ACC112 (cell line): Measurements from ENCODE around the gene PSORS1C1.
"Not testable (repeated sequence)": the region's sequence is repeated elsewhere in the genome, so short reads cannot be mapped to it uniquely, and the experiment has no call there.

ENCODE experiments used
- H2AFZ ChIP-seq: fragments of 200-600 bp; sonication (generic); one replicate; pipeline ENCODE4 v1.6.0; 2017; ENCODE audit warnings: antibody characterized with exemption, low read length; ENCODE audit not compliant: unreplicated experiment
- H3K27ac ChIP-seq: fragments of 200-600 bp; sonication (generic); 2 replicates; pipeline ENCODE4 v1.5.1; 2014; ENCODE audit warnings: low read depth, mild to moderate bottlenecking, antibody characterized with exemption, low read length, moderate library complexity
- H3K27me3 ChIP-seq: fragments of 200-600 bp; sonication (generic); 2 replicates; pipeline ENCODE4 v1.6.1; 2014; ENCODE audit warnings: mild to moderate bottlenecking, antibody characterized with exemption, low read length, moderate library complexity, mixed read lengths; ENCODE audit not compliant: insufficient read depth
- H3K36me3 ChIP-seq: fragments of 200-600 bp; sonication (generic); 2 replicates; pipeline ENCODE4 v1.6.1; 2016; ENCODE audit warnings: mild to moderate bottlenecking, antibody characterized with exemption, low read length, moderate library complexity, mixed read lengths; ENCODE audit not compliant: insufficient read depth
- H3K4me1 ChIP-seq: fragments of 200-600 bp; sonication (generic); one replicate; pipeline ENCODE4 v1.6.1; 2016; ENCODE audit warnings: low read length, mixed read lengths; ENCODE audit not compliant: insufficient read depth, unreplicated experiment, control insufficient read depth
- H3K4me3 ChIP-seq: fragments of 200-600 bp; sonication (generic); 2 replicates; pipeline ENCODE4 v1.5.1; 2014; ENCODE audit warnings: mild to moderate bottlenecking, low read depth, low read length
- H3K79me2 ChIP-seq: fragments of 200-600 bp; sonication (generic); one replicate; pipeline ENCODE4 v1.6.0; 2016; ENCODE audit warnings: low read length; ENCODE audit not compliant: control insufficient read depth, unreplicated experiment, insufficient read depth

Gene PSORS1C1, protein sequence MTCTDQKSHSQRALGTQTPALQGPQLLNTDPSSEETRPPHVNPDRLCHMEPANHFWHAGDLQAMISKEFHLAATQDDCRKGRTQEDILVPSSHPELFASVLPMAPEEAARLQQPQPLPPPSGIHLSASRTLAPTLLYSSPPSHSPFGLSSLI

DNA sequence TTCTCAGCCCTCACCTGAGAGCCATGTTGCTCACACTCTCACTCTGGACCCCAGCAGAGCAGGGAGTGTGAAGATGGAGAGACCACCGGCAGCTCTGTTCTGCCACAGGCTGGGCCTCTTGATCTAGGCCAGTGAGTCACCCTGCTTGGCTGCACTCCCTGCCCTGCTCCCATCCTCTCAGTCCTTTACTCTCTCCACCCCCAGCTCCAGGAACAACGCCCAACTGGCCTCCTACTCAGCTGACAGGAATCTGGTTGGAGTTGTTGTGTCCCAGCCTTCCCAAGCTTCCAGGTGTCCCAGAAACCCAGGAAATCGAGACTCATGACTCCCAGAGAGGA is at the start of gene PSORS1C1:
Gene PSORS1C1 (plus strand): TSS at position 260 of the 338 bp plus-strand sequence. CDS start 14,833 bp downstream, outside the sequence.
- H3K4me1 ChIP-seq = peaks cover 34% of the 10 kb centered on the region
- H3K27ac ChIP-seq = peak within 1 kb of the TSS; percentile 76
- H3K27me3 ChIP-seq = peaks cover 14% of the 10 kb centered on the region
- H3K4me3 ChIP-seq = peak within 1 kb of the TSS; percentile 73
- peaks cover 7% of the 10 kb centered on the region for H3K79me2 ChIP-seq
- no peak within 1 kb of the TSS for H2AFZ ChIP-seq
- no peaks in the 10 kb centered on the region for H3K36me3 ChIP-seq

DNA sequence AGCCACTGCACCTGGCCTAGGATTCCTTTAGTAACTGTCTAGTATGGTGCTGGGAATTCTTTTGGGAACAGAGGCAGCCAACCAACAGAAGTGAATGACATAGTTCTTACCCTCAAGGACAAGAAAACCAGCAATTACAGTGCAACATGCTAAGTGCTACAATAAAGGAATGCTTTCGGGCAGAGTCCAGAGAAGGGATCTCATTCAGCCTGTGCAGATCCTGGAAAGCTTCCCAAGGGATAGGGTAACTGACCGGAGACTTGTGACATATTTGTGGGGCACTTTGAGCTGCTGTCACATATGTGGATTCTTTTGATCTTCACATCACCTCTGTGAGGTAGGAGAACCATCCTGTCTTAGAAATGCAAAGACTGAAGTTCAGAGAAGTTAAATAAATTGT is 49.0 kb upstream of the PSORS1C1 start:
- Histone ChIP-seq H3K36me3 (no peaks in the 10 kb centered on the region), H3K4me1 (no peaks in the 10 kb centered on the region)

DNA sequence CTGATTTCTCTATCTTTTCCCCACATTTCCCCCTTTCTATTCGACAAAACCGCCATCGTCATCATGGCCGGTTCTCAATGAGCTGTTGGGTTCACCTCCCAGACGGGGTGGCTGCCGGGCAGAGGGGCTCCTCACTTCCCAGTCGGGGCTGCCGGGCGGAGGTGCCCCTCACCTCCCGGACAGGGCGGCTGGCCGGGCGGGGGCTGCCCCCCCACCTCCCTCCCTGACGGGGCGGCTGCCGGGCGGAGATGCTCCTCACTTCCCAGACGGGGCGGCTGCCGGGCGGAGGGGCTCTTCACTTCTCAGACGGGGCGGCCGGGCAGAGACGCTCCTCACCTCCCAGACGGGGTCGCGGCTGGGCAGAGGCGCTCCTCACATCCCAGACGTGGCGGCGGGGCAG is 47.6 kb upstream of the PSORS1C1 start:
- H3K36me3 ChIP-seq, H3K27me3 ChIP-seq, H3K27ac ChIP-seq, H3K79me2 ChIP-seq, H2AFZ ChIP-seq, H3K4me3 ChIP-seq, H3K4me1 ChIP-seq: not testable (repeated sequence)

More for the DNA sequence above, 49.0 kb upstream of the PSORS1C1 start:
- no peak overlapping the region for H2AFZ ChIP-seq
- peaks cover 7% of the 10 kb centered on the region; the same call in 1 of the 2 replicates for H3K27me3 ChIP-seq
- H3K27ac ChIP-seq = no peak overlapping the region
- H3K4me3 ChIP-seq = no peak overlapping the region
- H3K79me2 ChIP-seq = no peaks in the 10 kb centered on the region

DNA sequence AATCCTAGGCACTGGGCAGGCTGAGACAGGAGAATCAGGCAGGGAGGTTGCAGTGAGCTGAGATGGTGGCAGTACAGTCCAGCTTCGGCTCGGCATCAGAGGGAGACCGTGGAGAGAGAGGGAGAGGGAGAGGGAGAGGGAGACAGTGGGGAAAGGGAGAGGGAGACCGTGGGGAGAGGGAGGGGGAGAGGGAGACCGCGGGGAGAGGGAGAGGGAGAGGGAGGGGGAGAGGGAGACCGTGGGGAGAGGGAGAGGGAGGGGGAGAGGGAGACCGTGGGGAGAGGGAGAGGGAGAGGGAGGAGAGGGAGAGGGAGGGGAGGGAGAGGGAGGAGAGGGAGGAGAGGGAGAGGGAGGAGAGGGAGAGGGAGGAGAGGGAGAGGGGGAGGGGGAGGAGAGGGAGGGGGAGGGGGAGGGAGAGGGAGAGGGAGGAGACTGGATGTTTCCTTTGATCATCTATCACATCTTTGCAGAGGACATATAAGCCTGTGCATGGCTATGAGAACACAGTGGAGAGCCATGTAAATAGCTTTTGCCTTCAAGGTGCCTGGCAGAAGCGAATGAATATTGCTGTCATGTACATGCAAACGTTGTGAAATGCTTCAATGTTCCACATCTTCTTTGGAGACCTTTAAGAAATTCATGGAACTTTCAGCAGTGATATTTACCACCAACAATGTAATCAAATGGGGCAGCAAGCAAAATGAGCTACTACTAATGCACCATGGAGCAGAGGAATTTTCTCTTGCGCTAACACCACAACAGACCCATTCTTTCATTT is 46.5 kb upstream of the PSORS1C1 start:
- not testable (repeated sequence) for H3K27me3 ChIP-seq, H3K79me2 ChIP-seq, H3K4me3 ChIP-seq, H2AFZ ChIP-seq, H3K36me3 ChIP-seq, H3K27ac ChIP-seq
- H3K4me1 ChIP-seq = peaks cover 11% of the 10 kb centered on the region

DNA sequence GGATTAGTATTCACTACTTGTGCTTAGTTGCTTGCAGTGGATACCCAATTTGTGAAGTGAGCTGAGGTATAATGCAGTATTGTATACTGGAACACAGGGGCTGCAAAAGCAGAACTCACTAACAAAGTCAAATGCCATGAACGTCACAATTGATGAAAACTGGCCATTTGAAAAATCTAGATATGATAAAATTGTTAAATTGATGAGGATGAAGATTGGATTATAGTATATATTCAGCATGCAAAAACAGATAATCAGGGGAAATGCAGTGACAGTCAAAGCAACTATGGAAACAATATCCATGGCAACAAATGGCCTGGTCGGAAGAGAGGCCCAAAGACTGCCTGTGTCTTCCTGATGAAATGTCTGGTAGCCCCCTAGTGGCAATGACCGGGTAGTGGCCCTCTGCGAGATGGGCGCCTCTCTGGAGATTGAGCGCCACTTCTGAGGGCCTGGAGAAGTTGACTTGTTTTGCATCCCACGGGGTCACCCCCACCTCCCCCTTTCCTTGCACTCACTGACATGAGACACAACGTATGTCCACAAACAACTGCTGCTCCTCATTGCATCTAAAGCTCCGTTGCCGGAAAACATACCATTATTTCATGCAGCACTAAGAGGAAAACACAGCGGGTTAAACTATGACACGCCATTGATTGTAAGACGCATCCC is 45.8 kb upstream of the PSORS1C1 start:
- Histone ChIP-seq H3K79me2 (no peaks in the 10 kb centered on the region), H3K27ac (no peak overlapping the region), H3K27me3 (no peaks in the 10 kb centered on the region), H3K4me3 (no peak overlapping the region), H2AFZ (no peak overlapping the region), H3K4me1 (peaks cover 16% of the 10 kb centered on the region), H3K36me3 (no peaks in the 10 kb centered on the region)

DNA sequence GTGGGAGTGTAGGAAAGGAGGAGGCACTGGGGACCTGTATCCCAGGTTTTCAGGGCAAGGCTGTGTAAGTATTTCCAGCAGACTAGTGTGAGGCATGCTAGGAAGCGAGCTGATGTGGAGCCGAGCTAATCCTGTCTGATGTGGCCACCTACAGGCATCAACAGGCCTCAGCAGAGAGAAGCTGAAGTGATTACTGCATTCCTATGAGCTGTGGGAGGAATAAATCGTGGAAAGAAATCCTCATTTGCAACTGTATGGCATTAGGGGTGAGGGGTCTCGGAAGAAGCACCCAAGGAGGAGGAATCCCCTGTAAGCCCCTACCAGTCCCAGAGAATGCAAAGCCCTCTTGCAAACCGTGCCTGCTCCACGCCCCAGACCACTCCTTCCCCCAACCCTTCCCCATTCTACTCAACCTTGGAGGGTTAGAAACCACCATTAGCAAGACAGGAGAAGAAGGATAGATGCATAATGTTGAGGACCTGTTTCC is 43.8 kb upstream of the PSORS1C1 start:
- Histone ChIP-seq H3K4me1 (peaks cover 19% of the 10 kb centered on the region), H3K27me3 (no peaks in the 10 kb centered on the region), H3K4me3 (no peak overlapping the region), H3K36me3 (no peaks in the 10 kb centered on the region), H3K79me2 (no peaks in the 10 kb centered on the region), H3K27ac (no peak overlapping the region), H2AFZ (peak overlapping the region; percentile 6)

DNA sequence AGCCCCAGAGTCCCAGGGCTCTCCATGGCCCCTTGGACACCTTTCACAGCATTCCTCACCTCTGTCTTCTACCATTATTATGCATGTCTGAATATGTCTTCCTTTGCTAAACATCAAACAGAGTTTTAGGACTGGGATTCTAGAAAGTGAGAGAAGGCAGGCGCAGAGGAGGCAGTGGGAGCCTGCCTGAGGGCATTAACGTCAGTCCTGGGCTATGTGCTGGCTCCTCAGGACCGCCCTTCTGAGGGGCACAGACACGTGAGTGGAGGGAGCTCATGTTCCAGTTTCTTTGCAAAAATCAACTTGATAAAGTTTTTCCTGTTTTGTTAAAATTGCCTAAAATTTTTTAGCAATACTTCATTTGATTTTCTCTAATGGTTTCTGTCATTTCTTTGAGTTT is 40.2 kb upstream of the PSORS1C1 start:
- no peaks in the 10 kb centered on the region for H3K36me3 ChIP-seq
- no peaks in the 10 kb centered on the region for H3K79me2 ChIP-seq
- H3K27me3 ChIP-seq = no peaks in the 10 kb centered on the region
- H3K4me1 ChIP-seq = peaks cover 20% of the 10 kb centered on the region
- H2AFZ ChIP-seq = no peak overlapping the region
- no peak overlapping the region for H3K27ac ChIP-seq
- no peak overlapping the region for H3K4me3 ChIP-seq

DNA sequence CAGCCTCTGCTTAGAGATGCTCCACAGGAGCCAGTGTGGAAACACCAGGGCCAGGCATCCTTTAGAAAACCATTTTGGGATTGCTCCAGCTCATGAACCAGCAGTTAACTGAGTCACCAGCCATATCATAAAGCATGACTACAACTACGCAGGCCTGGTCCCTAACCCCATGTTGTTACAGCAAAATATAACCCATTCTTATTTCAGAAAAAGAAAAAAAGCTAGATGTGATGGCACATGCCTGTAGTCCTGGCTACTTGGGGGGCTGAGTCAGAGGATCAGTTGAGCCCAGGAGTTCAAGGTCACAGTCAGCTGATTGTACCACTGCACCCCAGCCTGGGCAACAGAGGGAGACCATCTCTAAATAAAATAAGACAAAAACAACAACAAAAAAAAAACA is 39.1 kb upstream of the PSORS1C1 start:
- Histone ChIP-seq H3K27ac (no peak overlapping the region), H3K4me1 (peaks cover 20% of the 10 kb centered on the region), H2AFZ (no peak overlapping the region), H3K4me3 (no peak overlapping the region), H3K79me2 (no peaks in the 10 kb centered on the region), H3K27me3 (no peaks in the 10 kb centered on the region), H3K36me3 (no peaks in the 10 kb centered on the region)

DNA sequence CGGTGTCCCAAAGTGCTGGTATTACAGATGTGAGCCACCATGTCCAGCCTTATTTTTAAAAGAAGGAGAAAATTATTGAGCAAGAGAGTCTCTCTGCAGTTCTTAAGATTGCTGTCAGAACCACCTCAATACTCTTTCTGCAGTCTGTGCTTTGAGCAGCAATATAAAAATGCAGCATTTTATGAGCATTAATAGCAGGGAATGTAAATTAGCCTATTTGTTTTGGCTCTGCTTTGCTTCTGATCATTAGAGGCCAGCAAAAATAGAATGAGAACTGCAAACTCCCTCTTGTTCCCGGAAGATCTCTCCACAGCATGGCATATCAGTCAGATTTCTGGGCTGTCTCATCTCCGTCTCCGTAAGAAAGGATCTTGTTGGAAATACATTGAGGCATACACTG is 38.0 kb upstream of the PSORS1C1 start:
- H3K4me3 ChIP-seq = no peak overlapping the region

DNA sequence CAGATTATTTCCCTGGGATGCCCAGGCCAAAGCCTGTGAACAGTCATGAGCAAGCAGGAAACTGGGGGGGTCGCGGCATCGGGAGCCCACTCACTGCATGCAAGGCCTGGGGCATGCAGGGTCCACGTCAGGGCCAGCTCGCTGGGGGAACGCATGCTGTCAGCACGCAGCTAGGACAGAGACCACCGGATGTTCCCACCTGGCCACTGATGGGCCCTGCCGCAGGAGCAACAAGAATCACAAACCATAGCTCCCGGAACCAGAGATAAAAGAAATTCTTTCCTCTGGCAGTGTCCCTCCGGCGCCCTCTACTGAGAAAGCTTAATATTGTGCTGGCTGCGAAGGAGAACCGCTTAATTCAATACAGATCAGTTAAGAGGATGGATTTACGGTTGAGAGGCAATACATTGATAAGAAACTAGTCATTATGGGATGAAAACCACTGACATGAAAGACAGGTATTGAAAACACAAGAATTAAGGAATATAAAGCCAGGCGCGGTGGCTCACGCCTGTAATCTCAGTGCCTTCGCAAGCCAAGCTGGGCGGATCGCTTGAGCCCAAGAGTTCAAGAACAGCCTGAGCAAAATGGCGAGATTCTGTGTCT is 34.8 kb upstream of the PSORS1C1 start:
- Histone ChIP-seq H3K27ac (no peak overlapping the region), H3K27me3 (no peaks in the 10 kb centered on the region), H3K36me3 (no peaks in the 10 kb centered on the region), H3K79me2 (no peaks in the 10 kb centered on the region), H2AFZ (no peak overlapping the region), H3K4me1 (peaks cover 10% of the 10 kb centered on the region), H3K4me3 (no peak overlapping the region)

More for the DNA sequence above, 38.0 kb upstream of the PSORS1C1 start:
- H3K27ac ChIP-seq = no peak overlapping the region
- no peaks in the 10 kb centered on the region for H3K79me2 ChIP-seq
- no peaks in the 10 kb centered on the region for H3K27me3 ChIP-seq
- no peak overlapping the region for H2AFZ ChIP-seq
- H3K4me1 ChIP-seq = peaks cover 20% of the 10 kb centered on the region
- H3K36me3 ChIP-seq = no peaks in the 10 kb centered on the region
